GM19438 (cell line): ENCODE data around the gene SLC26A1.
A peak's percentile ranks its signal among the peaks of the same experiment; 100 is the strongest.

Source experiments
- ATAC-seq: cut with Tn5 transposase; IDR thresholded peaks from one replicate; pipeline ENCODE4 v1.9.1; 2021; ENCODE audit warnings: low read depth; ENCODE audit not compliant: unreplicated experiment

SLC26A1 gene

DNA sequence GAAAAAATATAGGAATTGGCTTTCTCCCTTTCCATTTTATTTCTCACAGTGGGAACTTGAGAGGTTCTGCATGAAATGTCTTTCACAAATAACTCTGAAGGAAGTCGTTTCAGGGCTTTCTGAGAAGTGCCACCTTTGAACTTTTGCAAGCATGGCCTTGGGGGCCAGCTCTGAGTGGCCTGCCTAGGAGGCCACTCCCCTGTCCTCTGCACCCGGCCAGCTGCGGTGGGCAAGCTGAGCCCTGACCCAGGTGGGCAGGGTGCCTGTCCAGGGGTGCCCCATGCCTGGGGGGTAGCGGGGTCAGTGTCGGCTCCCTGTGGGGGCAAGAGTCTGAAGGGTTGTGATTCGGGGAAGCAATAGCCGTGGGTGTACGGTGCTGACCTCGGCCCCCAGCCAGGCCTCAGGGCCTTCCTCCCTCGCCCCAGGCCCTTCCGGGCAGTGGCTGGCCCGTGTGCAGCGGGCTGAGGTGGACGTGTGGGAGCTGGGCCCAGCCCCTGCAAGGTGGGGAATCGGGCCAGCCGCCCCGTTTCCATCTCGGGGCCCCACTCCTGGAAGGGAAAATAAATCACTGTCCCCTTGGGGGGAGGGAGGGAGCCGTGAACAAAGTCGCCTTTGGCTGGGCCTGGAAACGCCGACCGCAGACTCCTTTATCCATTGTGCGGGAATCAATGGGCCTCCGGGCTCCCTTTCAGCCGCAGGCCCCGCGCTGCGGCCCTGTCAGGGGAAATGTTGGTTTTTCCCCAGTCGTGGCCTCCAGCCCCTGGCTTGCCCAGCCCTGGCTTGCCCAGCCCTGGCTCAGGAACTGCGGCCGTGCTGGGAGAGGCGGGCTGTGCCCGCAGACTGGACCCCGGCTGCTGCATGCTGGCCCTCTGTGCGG, 21.3 kb upstream of the SLC26A1 start:
- no peak for ATAC-seq

DNA sequence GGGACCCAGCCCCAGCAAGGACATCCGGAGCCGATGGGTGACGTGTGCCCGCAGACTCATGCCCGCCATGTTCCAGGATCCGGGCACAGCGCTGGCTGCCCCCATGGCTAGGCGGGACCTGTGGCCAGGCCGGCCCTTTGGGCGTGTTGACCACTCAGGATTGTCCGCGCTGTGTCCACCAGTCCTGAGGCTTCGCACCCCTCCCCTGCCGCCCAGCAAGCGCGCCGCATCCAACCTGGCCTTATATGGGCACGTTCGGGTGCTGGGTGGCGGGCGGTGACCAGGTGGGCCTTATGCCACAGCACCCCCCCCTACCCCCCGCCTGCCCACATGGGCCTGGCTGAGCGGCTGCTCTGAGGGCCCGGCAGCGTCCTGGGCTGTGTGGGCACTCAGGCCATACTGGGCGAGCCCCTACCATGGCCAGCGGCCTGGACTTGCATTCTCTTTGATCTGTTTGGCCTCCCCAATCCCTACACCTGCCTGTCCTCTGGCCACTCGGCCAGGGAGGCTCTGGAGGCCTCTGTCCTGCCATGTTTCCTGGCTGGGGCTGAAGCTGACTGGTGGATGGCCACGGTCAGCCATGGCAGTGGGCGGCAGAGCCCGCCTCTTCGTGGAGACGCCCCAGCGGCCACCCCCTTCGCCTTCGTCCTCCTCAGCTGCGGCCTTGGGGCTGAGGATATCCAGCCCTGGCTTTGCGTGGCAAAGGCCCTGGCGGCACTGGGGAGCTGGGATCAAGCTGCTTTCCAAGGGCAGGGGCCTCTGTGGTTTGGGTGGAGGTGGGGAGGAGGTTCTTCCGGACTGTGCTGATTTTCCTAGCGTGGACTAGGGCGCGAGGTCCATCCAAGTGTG, 20.2 kb upstream of the SLC26A1 start:
- no peak for ATAC-seq

DNA sequence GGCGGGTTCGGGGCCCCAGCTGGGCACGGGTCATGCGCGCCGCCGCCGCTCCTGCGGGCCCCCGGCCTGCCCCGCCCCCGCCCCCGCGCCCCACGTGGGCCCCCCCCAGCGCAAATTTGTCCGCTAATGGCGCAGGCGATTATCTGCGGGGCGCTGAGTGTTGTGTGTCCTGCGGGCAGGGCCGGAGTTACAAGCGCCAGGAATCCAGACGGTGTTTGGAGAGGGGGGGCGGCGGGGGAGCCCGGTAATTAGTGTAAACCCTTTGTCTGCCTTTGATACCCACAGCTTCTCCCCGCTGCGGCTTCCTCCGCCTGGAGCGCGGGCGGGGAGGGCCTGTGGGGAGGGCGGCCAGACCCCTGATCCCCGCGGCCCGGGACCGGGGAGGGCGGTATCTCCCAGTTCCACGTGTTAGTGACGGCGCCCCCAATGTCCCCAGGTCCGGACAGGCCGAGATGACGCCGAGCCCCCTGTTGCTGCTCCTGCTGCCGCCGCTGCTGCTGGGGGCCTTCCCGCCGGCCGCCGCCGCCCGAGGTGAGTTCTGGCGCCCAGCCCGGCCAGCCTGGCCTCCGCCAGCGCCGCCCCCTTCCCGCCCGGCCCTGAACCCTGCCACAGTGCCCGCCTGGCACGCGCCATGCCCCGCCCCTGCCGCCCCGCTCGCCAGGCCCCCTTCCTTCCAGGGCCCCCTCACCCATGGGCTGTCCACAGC, 19.0 kb upstream of the SLC26A1 start:
- ATAC-seq, result no peak

- ATAC-seq, result no peak
Observed at GRCh38 chr4:1011666-1012033, 18.4 kb upstream of the SLC26A1 start.

DNA sequence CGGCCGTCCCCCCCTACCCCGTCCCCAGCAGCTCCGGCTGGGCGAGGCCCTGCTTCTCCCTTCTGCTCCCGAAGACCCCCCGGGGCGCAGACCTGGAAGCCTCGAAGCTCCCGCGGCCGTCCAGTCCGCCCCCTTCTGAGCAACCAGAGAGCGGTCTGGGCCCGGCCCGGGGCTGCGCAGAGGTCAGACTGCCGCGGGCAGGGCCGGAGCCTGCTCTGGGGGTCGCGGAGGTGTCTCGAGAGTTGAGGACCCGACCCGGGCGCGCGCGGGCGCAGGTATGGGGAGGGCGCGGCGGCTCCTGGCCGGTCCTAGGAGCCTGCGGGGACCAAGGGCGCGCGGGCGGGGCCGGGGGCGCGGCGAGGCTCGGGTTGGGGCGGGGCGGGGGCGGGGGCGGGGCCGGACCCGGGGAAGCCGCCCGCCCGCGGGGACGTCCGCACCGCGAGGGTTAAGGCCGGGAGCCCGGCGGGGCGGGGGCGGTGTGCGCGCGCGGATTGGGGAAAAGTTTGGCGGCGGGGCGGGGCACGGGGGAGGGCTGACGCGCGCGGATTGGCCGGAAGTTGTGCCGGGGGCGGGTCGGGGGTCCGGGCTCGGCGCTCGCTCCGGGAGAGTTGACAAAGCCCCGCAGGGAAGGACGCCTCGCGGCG, 17.9 kb upstream of the SLC26A1 start, which contains the start of gene FGFRL1:
Gene FGFRL1 (plus strand): TSS at position 605 of the 644 bp plus-strand sequence. CDS start 860 bp downstream, outside the sequence.
- no peak for ATAC-seq

DNA sequence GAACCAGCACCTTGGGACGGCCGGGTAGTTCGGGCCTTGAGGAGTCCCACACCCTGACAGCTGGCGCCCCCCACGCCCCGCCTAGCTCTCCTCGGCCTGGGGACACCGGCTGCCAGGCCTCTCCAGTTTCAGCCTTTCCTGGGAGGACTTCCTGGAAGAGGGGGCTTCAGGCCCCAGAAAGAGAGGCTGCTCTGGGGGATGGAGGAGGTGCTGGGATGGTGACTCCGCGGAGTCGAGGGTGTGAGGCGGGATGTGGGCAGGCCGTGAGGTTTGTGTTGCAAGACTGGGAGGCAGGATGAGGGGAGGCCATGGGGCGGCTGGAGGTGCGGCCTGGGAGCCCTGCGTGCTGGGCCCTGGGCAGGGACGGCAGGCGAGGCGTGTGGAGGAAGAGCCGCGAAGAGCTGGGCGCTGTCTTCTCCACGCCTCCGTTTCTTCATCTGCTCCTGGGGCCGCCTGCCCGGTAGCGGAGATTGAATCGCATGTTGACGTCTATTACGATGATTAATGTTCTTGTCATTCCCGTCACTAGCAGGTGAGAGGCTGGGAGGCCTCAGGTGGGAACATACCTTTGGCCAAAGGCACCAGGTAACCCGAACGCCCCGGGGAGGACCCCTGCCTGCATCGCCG, 17.3 kb upstream of the SLC26A1 start:
- ATAC-seq, result peak; percentile 3

DNA sequence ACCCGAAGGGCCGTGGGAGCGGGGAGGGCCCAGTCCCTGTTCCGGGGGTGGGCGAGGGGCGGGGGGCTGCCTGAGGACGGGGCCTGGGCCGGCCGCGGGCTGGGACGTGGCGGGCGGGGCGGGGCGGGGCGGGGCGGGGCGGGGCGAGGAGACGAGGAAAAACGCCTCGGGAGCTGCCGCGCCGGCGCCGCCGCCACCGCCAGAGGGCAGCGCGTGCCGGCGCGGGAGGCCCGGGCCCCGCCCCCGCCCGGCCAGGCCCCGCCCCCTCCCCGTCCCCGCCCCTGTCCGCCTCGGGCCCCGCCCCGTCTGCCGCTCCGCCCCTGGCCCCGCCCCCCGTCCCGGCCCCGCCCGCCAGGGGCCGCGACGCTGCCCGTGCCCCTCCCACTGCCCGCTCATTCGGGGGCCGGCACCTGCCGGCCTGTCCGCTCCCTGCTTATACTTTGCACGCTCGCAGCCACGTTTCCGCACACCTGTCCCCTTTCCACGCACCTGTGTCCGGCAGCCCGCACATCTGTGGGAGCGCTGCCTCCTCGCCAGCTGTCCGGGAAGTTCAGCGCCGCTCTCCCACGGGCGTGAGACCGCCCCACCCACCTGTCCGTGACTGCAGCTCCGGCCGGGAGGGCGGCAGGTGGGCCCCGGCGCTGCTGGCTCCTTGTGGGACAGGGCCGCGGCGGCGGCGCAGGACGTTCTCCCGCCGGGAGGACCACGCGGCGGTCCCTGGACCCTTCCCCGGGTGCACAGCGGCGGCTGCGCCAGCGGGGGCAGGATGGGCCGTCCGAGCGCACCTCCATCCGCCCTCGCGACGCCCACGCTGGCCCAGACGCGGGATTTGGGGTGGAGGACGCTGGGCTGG, 16.6 kb upstream of the SLC26A1 start:
- ATAC-seq, result peak; percentile 45

GRCh38 chr4:1008840-1009541, 15.8 kb upstream of the SLC26A1 start:
- ATAC-seq, result no peak

GRCh38 chr4:1006856-1007255, 13.7 kb upstream of the SLC26A1 start:
- no peak for ATAC-seq

GRCh38 chr4:1004557-1005485, 11.6 kb upstream of the SLC26A1 start:
- ATAC-seq, result no peak

GRCh38 chr4:1004071-1004418, 10.8 kb upstream of the SLC26A1 start:
- ATAC-seq, result no peak

- no peak for ATAC-seq
Observed at GRCh38 chr4:1003271-1004070, 10.3 kb upstream of the SLC26A1 start.

DNA sequence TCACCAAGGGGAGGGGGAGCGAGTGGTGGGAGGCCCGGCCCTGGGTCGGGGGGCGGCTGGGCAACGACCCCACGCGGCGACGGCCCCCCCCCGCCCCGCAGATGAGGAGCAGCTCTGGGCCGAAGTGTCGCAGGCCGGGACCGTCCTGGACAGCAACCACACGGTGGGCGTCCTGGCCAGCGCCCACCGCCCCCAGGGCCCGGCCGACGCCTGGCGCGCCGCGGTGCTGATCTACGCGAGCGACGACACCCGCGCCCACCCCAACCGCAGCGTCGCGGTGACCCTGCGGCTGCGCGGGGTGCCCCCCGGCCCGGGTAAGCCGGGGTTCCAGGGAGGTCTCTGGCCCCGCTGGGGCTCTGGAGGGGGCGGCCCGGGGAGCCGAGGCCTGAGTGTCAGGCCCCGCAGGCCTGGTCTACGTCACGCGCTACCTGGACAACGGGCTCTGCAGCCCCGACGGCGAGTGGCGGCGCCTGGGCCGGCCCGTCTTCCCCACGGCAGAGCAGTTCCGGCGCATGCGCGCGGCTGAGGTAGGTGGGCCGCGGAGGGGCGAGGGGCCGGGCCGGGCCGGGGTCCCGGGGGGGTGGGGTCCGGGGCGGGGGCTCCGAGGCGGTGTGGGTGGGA, 9.5 kb upstream of the SLC26A1 start:
- no peak for ATAC-seq

DNA sequence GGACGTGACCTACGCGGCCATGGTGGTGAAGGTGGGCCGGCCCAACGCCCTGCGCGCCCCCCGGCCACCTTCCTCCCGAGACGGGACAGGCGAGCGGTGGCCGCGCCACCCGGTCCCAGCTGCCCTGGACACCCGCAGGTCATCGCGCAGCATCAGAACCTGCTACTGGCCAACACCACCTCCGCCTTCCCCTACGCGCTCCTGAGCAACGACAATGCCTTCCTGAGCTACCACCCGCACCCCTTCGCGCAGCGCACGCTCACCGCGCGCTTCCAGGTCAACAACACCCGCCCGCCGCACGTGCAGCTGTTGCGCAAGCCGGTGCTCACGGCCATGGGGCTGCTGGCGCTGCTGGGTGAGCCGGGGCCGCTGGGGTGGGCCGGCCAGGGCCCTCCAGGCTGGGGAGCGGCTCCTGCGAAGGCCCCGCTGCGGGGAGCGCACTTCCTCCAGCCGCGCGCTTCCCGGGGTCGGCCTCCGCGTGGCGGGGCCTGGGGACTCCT, 9.0 kb upstream of the SLC26A1 start:
- no peak for ATAC-seq

DNA sequence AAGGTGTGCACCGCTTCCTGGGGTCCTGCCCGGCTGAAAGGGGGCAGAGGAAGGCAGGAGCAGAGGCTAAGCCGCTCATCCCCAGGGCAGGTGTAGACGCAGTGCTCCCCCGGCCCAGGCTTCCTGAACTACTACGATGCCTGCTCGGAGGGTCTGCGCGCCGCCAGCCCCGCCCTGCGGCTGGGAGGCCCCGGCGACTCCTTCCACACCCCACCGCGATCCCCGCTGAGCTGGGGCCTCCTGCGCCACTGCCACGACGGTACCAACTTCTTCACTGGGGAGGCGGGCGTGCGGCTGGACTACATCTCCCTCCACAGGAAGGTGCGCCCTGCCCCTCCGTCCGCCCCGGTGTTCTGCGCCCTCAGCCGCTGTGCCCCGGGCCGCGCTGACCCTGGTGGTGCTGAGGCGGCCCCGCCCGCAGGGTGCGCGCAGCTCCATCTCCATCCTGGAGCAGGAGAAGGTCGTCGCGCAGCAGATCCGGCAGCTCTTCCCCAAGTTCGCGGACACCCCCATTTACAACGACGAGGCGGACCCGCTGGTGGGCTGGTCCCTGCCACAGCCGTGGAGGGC, 8.4 kb upstream of the SLC26A1 start:
- no peak for ATAC-seq
